ENCODE data around the gene CD70.
"Not testable (repeated sequence)": the region's sequence is repeated elsewhere in the genome, so short reads cannot be mapped to it uniquely, and the experiment has no call there.

Gene CD70

DNA sequence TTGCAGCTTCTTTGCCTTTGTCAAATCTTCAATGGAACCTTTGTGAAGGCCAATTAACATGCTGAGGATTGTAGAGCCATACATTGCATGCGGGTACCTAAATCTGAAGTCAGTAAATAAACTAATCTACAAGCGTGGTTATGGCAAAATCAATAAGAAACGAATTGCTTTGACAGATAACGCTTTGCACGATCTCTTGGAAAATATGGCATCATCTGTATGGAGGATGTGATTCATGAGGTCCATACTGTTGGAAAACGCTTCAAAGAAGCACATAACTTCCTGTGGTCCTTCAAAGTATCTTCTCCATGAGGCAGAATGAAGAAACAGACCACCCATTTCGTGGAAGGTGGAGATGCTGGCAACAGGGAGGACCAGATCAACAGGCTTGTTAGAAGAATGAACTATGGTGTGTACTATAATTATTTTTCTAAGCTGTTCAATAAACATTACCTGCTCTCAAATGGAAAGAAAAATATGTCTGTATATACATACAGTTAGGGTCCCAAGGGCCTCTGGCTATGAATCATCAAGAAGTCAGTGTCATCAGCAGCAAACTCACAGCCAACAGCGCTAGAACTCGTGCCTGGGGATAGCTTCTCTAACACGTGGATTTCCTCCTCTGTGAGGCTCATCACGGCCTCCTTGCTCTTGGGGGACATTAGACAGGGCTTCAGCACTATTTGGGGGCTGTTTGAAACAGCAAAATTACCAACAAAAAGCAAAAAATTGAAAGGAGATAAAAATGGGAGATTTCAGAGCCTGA, 2.9 kb upstream of the CD70 start:
- no peaks in the 10 kb centered on the region for H3K36me3 ChIP-seq (ENCODE audit: control insufficient read depth, insufficient read depth, low read length)
- H3K4me3 ChIP-seq (ENCODE audit: low read depth, low read length) = no peak overlapping the region
- no peaks in the 10 kb centered on the region for H3K9me3 ChIP-seq (ENCODE audit: control insufficient read depth, insufficient read depth, low read length)
- H3K4me1 ChIP-seq (ENCODE audit: control insufficient read depth, insufficient read depth, low read length) = peaks cover under 1% of the 10 kb centered on the region
- no peak overlapping the region for H3K9ac ChIP-seq (ENCODE audit: low read depth, low read length)
- peaks cover 46% of the 10 kb centered on the region for H3K27me3 ChIP-seq (ENCODE audit: control insufficient read depth, insufficient read depth, low read length)

DNA sequence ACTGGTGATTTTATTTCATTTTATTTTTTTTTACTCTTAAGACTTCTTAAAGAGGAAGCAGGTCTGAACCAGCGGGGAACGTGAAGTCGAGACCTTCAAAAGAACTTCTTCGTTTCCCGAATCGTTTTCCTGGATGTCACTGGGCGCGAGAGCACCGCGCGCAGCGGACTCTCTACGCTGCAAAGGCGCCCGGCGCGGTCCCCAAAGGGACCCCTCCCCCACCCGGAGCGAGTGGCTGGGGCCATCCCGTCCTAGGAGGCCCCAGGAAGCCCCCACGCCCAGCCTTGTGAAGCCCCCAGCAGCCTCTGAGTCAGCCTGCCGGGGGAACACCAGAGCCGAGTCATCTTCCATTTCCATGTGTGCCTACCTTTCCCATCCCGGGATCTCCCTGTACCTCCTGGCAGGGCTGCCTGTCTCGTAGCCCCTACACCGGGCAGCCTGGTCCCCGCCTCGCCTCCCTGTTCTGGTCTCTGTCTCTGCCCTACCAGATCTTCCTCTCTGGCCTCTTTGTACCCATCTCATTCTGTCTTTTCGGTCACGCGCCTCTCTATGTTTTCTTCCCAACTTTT, 608 bp downstream of the CD70 start:
- H3K4me3 ChIP-seq (ENCODE audit: low read depth, low read length) = peak overlapping the region; percentile 70
- H3K9ac ChIP-seq (ENCODE audit: low read depth, low read length) = no peak overlapping the region
- peaks cover 76% of the 10 kb centered on the region for H3K27me3 ChIP-seq (ENCODE audit: control insufficient read depth, insufficient read depth, low read length)
- H3K4me1 ChIP-seq (ENCODE audit: control insufficient read depth, insufficient read depth, low read length) = peaks cover 7% of the 10 kb centered on the region
- H3K36me3 ChIP-seq (ENCODE audit: control insufficient read depth, insufficient read depth, low read length) = no peaks in the 10 kb centered on the region
- no peaks in the 10 kb centered on the region for H3K9me3 ChIP-seq (ENCODE audit: control insufficient read depth, insufficient read depth, low read length)

DNA sequence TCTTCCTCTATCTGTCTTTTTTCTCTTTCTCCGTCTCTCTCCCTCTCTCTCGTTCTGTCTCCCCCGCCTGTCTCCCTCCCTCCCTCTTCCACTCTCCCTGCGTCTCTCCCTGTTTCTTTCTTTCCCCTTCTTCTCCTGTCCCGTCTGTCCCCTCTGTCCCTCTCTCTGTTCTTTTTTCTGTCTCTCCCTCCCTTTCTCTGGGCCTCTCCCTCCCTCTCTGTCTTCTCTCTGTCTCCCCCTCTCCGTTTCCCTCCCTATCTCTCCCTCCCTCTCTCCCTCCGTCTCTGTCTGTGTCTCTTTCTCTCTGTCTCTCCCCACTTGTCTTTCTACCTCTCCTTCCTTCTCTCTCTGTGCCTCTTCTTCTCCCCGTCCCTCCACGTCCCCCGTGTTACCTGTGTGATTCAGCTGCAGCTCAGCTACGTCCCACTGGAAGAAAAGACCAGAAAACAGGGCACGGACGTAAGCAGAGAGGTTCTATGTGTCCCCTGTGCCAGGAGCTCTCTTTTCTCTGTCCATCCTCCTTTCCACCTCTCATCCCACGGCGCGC, 1.2 kb downstream of the CD70 start:
- H3K4me3 ChIP-seq (ENCODE audit: low read depth, low read length) = peak overlapping the region; percentile 70
- H3K27me3 ChIP-seq (ENCODE audit: control insufficient read depth, insufficient read depth, low read length) = peaks cover 80% of the 10 kb centered on the region
- no peaks in the 10 kb centered on the region for H3K36me3 ChIP-seq (ENCODE audit: control insufficient read depth, insufficient read depth, low read length)

DNA sequence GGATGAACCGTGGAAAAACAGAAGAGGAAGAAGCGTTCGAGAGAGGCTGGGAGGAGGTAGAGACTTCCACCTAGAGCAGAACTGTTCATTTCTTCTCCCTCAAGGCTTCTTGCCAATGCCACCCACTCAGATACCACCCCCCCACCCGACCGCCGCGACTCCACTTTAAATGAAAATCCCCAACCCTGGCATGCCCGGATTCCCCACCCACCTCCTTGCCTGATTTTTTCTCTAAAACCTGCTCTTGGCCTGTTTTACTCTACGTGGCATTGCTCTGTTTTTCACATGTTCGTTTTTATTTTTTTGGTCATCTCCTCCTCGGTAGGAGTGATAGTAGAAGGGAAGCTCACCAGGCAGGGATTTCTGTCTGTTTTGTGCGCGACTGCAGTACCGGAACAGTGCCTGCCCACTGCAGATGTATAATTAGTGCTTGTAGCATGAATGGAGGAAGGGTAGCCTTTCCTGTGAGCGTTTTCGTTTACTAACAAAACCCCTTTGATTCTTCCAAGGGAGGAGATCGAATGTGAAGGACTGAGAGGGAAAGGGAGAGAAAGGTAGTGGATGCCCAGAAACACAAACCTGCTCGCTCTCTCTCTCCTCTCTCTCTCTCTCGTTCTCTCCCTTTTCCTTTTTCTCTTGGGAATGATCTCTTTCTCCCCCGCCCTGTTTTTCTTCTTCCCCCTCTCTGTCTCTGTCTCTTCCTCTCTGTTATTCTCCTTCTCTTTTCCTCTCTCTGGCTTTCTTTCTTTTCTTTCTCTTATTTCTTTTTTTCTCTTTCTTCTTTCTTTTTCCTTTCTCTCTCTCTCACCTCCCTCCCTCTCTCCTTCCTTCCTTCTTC, 2.2 kb downstream of the CD70 start:
- no peak overlapping the region for H3K9ac ChIP-seq (ENCODE audit: low read depth, low read length)
- peak overlapping the region; percentile 70 for H3K4me3 ChIP-seq (ENCODE audit: low read depth, low read length)
- H3K27me3 ChIP-seq (ENCODE audit: control insufficient read depth, insufficient read depth, low read length) = peaks cover 72% of the 10 kb centered on the region
- H3K9me3 ChIP-seq (ENCODE audit: control insufficient read depth, insufficient read depth, low read length) = no peaks in the 10 kb centered on the region
- no peaks in the 10 kb centered on the region for H3K36me3 ChIP-seq (ENCODE audit: control insufficient read depth, insufficient read depth, low read length)
- peaks cover 7% of the 10 kb centered on the region for H3K4me1 ChIP-seq (ENCODE audit: control insufficient read depth, insufficient read depth, low read length)

More for the DNA sequence above, 1.2 kb downstream of the CD70 start:
- peaks cover 7% of the 10 kb centered on the region for H3K4me1 ChIP-seq (ENCODE audit: control insufficient read depth, insufficient read depth, low read length)
- H3K9ac ChIP-seq (ENCODE audit: low read depth, low read length) = no peak overlapping the region
- no peaks in the 10 kb centered on the region for H3K9me3 ChIP-seq (ENCODE audit: control insufficient read depth, insufficient read depth, low read length)

DNA sequence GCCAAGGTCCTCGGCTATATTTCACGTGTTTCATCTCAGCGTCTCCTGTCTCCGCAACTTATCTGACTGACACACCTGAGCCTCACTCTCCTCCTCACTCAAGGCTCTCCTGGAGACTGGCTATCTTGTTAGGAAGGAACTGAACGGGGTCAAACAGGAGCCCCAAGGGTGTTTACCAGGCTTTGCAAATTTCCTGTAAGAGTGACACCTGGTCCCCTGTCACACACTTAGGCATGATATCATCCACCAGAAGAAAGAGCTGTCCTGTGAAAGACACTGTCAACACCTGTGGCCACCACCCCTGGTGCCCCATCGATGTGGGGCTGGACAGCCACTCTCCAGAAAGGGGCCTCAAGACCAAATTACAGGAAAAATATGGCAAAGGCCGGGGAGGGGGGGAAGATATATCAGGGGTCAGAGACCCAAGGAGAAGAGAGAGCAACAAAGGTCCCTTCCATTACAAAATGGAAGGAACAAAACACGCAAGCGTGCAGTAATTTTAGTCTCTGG, 2.9 kb downstream of the CD70 start:
- Histone ChIP-seq H3K4me1 (ENCODE audit: control insufficient read depth, insufficient read depth, low read length) (peaks cover 7% of the 10 kb centered on the region), H3K36me3 (ENCODE audit: control insufficient read depth, insufficient read depth, low read length) (no peaks in the 10 kb centered on the region), H3K4me3 (ENCODE audit: low read depth, low read length) (peak overlapping the region; percentile 70), H3K27me3 (ENCODE audit: control insufficient read depth, insufficient read depth, low read length) (peaks cover 67% of the 10 kb centered on the region), H3K9me3 (ENCODE audit: control insufficient read depth, insufficient read depth, low read length) (no peaks in the 10 kb centered on the region), H3K9ac (ENCODE audit: low read depth, low read length) (no peak overlapping the region)

DNA sequence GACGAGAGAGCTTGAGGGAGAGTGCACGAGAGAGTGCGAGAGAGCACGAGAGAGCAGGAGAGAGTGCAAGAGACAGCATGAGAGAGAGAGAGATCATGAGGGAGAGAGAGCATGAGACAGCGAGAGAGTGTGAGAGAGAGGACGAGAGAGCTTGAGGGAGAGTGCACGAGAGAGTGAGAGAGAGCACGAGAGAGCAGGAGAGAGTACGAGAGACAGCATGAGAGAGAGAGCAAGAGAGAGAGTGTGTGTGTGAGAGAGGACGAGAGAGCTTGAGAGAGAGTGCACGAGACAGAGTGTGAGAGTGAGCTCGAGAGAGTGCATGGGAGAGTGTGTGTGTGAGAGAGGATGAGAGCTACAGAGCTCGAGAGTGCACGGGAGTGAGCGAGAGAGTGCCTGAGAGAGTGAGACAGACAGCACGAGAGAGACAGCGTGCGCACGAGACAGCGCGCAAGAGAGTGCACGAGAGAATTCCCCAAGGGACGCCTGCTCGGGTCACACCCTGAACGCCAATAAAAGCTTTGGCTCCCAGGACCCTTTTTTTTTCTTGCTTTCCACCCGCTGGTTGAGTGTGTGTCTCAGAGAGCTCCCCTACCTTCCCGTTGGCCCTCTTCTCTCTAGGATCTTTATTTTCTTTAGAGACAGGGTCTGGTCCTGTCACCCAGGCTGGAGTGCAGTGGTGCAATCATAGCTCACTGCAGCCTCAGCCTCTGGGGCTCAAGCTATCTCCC, 3.7 kb downstream of the CD70 start:
- peak overlapping the region; percentile 70 for H3K4me3 ChIP-seq (ENCODE audit: low read depth, low read length)

DNA sequence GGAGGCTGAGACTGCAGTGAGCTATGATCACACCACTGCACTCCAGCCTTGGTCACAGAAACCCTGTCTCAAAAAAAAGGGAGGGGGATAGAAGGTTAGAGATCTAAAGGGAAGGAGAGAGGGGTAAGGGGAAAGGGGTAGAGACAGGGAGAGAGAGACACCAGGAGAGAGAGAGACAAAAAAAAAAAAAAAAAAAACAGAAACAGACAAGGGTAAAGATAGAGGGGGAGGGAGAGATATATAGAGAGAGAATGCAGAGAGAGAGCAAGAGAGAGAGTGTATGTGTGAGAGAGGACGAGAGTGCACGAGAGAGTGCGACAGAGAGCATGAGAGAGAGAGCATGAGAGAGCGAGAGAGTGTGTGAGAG, 4.2 kb downstream of the CD70 start:
- H3K4me3 ChIP-seq (ENCODE audit: low read depth, low read length) = peak overlapping the region; percentile 70
- H3K27me3 ChIP-seq (ENCODE audit: control insufficient read depth, insufficient read depth, low read length) = peaks cover 61% of the 10 kb centered on the region
- H3K9me3 ChIP-seq (ENCODE audit: control insufficient read depth, insufficient read depth, low read length) = no peaks in the 10 kb centered on the region
- H3K9ac ChIP-seq (ENCODE audit: low read depth, low read length) = no peak overlapping the region
- no peaks in the 10 kb centered on the region for H3K36me3 ChIP-seq (ENCODE audit: control insufficient read depth, insufficient read depth, low read length)
- H3K4me1 ChIP-seq (ENCODE audit: control insufficient read depth, insufficient read depth, low read length) = peaks cover 7% of the 10 kb centered on the region

More for the DNA sequence above, 3.7 kb downstream of the CD70 start:
- Histone ChIP-seq H3K9ac (ENCODE audit: low read depth, low read length) (no peak overlapping the region), H3K4me1 (ENCODE audit: control insufficient read depth, insufficient read depth, low read length) (peaks cover 7% of the 10 kb centered on the region), H3K9me3 (ENCODE audit: control insufficient read depth, insufficient read depth, low read length) (no peaks in the 10 kb centered on the region), H3K36me3 (ENCODE audit: control insufficient read depth, insufficient read depth, low read length) (no peaks in the 10 kb centered on the region), H3K27me3 (ENCODE audit: control insufficient read depth, insufficient read depth, low read length) (peaks cover 63% of the 10 kb centered on the region)

DNA sequence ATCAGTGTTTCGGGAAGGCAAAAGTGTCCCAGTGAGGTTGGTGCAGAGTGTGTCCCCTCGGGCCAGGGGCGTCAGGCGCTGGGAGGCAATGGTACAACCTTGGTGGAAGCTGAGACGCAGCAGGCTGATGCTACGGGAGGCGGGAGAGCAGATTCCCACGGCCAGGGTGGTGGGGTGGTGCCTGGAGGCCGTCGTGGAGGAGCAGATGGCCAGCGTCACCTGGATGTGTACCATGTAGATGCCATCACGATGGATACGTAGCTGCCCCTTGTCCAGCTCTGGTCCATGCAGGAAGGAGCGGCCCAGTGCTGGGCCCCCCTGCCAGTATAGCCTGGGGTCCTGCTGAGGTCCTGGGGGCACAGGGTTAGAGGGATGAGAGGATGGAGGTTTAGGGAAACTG, 4.9 kb downstream of the CD70 start:
- no peak overlapping the region for H3K9ac ChIP-seq (ENCODE audit: low read depth, low read length)
- no peaks in the 10 kb centered on the region for H3K36me3 ChIP-seq (ENCODE audit: control insufficient read depth, insufficient read depth, low read length)
- no peaks in the 10 kb centered on the region for H3K9me3 ChIP-seq (ENCODE audit: control insufficient read depth, insufficient read depth, low read length)
- peaks cover 55% of the 10 kb centered on the region for H3K27me3 ChIP-seq (ENCODE audit: control insufficient read depth, insufficient read depth, low read length)
- H3K4me1 ChIP-seq (ENCODE audit: control insufficient read depth, insufficient read depth, low read length) = peaks cover 7% of the 10 kb centered on the region
- H3K4me3 ChIP-seq (ENCODE audit: low read depth, low read length) = no peak overlapping the region

DNA sequence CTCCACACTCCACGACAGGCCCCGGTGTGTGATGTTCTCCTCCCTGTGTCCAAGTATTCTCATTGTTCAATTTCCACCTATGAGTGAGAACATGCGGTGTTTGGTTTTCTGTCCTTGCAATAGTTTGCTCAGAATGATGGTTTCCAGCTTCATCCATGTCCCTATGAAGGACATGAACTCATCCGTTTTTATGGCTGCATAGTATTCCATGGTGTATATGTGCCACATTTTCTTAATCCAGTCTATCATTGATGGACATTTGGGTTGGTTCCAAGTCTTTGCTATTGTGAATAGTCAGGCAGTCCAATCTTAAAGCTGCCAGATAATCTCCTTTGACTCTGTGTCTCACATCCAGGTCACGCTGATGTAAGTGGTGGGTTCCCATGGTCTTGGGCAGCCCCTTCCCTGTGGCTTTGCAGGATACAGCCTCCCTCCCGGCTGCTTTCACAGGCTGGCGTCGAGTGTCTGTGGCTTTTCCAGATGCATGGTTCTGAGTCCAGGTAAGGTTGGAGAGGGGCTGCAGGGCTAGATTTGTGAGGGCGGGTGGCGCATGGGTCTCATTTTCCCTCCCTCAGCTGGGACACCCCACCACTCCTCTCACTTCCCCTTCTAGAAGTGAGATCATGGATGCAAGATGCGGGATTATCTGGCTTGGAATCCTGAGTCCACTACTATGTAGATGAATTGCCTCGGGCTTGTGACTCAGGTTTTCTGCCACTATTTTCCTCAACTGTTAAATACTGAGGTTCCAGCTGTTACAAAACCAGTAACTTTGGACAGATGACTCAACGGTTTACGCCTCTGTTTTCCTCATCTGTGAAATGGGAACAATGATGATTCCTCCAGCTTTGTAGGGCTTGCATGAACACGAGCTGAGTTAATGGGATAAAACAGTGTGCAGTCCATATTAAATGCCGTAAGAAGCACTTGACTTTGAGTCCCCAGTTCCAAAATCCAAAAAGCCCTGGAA, 8.2 kb downstream of the CD70 start:
- not testable (repeated sequence) for H3K36me3 ChIP-seq (ENCODE audit: control insufficient read depth, insufficient read depth, low read length); H3K9me3 ChIP-seq (ENCODE audit: control insufficient read depth, insufficient read depth, low read length); H3K4me1 ChIP-seq (ENCODE audit: control insufficient read depth, insufficient read depth, low read length); H3K9ac ChIP-seq (ENCODE audit: low read depth, low read length); H3K4me3 ChIP-seq (ENCODE audit: low read depth, low read length)
- peaks cover 24% of the 10 kb centered on the region for H3K27me3 ChIP-seq (ENCODE audit: control insufficient read depth, insufficient read depth, low read length)

DNA sequence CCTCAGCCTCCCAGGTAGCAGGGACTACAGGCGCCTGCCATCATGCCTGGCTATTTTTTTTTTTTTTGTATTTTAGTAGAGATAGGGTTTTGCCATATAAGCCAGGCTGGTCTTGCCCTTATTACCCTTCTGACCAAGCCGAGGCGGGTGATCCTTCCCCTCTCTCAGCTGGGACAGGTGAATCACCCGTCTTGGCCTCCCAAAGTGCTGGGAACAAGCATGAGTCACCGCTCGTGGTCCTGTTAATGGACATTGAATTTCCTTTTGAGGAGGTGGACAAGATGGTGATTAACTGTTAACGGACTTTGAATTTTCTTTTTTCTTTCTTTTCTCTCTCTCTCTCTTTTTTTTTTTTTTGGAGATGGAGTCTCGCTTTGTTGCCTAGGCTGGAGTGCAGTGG, 10.6 kb downstream of the CD70 start:
- no peaks in the 10 kb centered on the region for H3K9me3 ChIP-seq (ENCODE audit: control insufficient read depth, insufficient read depth, low read length)
- no peaks in the 10 kb centered on the region for H3K36me3 ChIP-seq (ENCODE audit: control insufficient read depth, insufficient read depth, low read length)
- no peak overlapping the region for H3K4me3 ChIP-seq (ENCODE audit: low read depth, low read length)
- H3K9ac ChIP-seq (ENCODE audit: low read depth, low read length) = no peak overlapping the region
- H3K27me3 ChIP-seq (ENCODE audit: control insufficient read depth, insufficient read depth, low read length) = peaks cover 4% of the 10 kb centered on the region
- H3K4me1 ChIP-seq (ENCODE audit: control insufficient read depth, insufficient read depth, low read length) = peaks cover 8% of the 10 kb centered on the region

Measured in iPS-15b (cell line).